GM12873 (cell line): Measurements from ENCODE around the gene DERL2.

Experiments used
- TF ChIP-seq, protein P1 (sequence below): IDR thresholded peaks from 2 replicates; pipeline ENCODE4 v1.5.1; 2012; ENCODE audit warnings: low read depth, mild to moderate bottlenecking, moderate library complexity, low read length, control low read depth; ENCODE audit not compliant: insufficient read depth; ENCODE audit errors: missing control alignments

DERL2 gene

DNA sequence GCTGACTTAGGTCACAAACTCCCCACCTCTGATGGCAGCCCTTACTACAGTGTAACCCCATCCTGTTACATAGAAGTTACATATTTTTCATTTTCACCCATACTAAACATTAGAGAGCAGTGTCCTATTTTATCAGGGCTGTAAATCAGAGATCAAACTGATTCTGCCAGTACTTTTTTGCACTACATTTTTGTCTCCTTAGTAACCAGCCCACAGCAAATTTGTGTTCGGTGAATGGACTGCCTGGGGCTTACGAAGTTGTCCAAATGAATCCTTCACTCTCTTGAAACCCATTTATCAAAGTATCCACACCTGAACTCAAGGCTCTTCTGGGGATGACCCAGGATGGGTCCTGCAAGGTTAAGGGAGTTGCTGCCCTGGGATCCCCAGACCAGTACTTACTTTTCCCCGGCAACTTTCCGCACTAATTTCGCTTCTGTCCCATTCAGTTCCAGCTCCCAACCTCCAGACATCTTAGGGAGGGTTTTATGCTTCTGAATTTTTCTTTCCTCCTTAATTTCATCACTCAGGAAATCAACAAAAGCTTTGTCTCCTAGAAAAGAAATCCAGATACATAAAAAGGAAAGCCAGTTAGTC, 48.2 kb downstream of the DERL2 start:
- TF ChIP-seq, protein P1, sequence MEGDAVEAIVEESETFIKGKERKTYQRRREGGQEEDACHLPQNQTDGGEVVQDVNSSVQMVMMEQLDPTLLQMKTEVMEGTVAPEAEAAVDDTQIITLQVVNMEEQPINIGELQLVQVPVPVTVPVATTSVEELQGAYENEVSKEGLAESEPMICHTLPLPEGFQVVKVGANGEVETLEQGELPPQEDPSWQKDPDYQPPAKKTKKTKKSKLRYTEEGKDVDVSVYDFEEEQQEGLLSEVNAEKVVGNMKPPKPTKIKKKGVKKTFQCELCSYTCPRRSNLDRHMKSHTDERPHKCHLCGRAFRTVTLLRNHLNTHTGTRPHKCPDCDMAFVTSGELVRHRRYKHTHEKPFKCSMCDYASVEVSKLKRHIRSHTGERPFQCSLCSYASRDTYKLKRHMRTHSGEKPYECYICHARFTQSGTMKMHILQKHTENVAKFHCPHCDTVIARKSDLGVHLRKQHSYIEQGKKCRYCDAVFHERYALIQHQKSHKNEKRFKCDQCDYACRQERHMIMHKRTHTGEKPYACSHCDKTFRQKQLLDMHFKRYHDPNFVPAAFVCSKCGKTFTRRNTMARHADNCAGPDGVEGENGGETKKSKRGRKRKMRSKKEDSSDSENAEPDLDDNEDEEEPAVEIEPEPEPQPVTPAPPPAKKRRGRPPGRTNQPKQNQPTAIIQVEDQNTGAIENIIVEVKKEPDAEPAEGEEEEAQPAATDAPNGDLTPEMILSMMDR = no peak

DNA sequence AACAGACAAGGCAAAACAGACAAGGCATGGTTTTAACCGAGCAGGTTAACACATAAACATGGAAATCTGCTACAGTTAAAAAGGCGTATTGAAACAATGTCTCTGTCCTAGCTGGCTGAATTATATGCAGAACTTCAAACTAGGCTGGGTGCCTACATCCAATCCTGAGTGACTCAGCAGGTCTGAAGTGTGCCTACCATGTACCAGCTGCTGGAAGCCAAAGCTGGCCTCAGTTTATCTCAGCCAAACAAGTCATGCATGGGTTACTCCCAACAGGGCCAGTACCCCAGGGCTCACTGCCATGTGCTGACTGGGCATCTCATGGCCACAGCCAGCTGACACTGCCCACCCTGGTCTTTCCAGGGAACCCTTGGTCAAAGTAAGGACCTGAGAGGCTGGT, 51.0 kb downstream of the DERL2 start:
- TF ChIP-seq, protein P1 = no peak

DNA sequence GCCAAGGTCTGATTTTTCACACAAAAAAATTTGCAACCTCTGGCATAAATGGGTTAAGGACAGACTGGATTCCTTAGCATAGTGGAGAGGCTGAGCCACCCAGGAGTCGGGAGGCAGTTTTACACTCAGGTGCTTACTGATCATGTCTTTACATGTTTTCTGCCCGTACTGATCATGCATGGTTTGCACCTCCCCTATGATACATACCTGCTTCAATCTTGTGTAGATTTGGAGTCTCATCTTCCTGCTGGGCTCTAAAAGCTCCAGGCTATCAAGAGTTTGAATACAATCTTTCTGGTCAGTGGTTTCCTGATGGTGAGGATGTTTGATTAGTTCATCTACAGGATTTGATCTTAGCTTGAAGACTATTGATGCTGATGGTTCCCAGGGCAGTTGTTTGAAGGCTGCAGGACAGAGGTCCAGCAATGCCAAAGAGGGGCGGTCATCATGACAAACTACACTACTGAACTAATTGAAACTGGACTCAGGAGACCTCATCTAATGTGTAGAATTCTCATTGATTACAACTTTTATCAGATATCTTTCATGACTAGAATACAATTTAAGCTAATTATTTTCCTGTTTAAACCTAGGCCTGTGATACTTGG, 53.9 kb downstream of the DERL2 start:
- TF ChIP-seq, protein P1 = no peak

DNA sequence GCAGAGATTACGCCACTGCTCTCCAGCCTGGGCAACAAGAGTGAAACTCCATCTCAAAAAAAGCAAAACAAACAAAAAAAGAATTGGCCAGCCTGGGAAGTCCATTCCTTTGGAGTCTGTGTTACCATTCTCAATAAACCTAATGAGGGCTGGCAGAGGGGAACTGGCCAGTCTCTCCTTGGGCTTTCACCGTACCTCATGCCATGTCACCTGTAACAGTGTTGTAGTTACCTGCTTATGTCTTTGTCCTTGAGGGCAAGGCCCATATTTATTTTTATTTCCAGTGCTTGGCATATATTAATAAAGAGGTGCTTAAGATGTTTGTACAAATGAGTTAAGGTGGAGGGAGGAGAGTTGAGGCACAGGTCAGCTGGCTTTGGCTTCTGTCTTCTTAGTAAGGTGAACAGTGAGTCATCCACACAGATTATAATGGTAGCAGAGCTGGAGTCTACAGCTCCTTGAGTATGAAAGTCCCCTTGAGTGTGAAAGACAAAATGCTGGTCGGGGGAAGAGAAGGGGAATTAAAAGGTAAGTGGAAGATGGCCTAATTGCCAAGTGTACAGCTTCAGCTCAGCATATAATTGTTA, 55.5 kb downstream of the DERL2 start:
- TF ChIP-seq, protein P1 = no peak

DNA sequence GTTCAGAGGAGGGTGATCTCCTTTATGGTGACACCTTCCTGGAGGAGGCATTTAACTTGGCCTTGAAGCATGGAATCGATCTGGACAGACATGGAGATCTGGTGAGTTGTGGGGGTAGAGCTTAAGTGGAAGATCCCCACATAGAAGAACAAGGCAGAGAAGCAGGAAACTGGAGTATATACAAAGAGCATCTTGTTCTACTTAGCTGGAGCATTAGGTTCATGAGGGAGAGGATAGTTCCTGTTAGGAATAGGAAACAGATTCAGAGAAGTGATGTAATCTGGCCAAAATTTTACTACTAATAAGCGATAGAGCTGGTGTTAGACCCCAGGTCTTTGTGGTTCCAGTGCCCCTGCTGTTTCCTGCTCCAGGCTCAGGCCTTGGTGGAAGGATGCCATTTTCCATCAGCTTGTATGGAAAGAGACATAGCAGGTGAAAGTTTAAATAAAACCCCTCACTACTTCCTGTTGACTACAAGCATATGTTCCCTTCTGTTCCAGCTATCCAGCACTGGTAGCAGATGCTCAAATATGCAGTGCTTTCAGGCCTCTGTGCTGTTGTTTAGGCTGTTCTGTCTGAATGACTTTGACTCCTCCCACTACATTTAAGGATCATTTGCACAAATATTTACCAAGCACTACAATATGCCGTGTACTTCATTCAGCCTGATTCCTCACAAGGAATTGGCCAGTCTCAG, 56.6 kb downstream of the DERL2 start:
- TF ChIP-seq, protein P1 = no peak

DNA sequence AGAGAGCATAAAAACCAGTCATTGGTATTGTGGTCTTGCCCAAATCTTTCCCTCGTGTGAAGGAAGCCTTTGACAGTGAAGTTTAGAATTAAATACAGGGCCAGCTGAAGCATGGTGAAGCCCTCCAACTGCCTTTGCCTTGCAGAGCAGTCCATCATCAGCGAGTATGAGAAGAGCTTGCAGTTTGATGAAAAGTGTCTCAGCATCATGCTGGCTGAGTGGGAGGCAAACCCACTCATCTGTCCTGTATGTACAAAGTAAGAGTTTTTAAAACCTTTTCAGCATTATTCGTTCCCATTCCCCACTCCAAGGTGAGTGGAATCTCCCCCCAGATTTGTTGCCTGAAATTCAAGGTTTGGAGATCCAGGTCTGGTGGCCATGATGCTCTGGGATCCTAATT, 60.2 kb downstream of the DERL2 start:
- TF ChIP-seq, protein P1 = no peak

DNA sequence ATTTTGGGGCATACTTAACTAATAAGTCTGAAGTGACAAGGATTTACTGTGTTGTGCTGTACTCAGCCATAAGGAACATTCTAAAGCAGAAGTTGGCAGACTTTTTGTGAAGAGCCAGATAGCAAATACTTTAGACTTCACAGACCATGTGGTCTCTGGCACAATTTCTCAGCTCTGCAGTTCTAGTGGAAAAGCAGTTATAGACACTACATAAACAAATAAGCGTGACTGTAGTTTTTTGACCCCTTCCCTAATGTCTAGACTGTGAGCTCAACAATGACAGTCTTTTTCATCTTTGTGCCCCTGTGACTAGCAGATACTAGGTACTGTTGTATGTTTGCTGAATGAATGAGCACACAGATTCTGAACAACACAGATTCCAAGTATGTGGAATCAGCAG, 61.1 kb downstream of the DERL2 start:
- TF ChIP-seq, protein P1 = no peak
